ENCODE results near the gene STAP1. TPM values are rescaled to one million over a fixed set of nuclear protein-coding genes. Genes with fewer than 3 reads are reported as not detected.

The STAP1 gene
- total and polyA plus RNA-seq, 2 of the 8 experiments (the other 6 are each of a cell fraction or from before 2014, with no cell fraction given), result not detected

- no peak for TF ChIP-seq NANOG (IDR thresholded peaks at IDR 0.05; ENCODE audit: insufficient read depth, low read depth, low read length, poor library complexity, severe bottlenecking)
- no peak for TF ChIP-seq ATF2 (IDR thresholded peaks at IDR 0.05; ENCODE audit: low read length)
- no peak for TF ChIP-seq CTCF (IDR thresholded peaks at IDR 0.05; ENCODE audit: control extremely low read depth in 1 of 3, insufficient read depth in 1 of 3, low read depth in 1 of 3, low read length in 3 of 3)
Observed at GRCh38 chr4:67616478-67616877, 58.0 kb downstream of the STAP1 start (continued).

Data from H1 (cell line).